Neural progenitor cell (in vitro differentiated cells): ENCODE results near the gene LRRC58. TPM values are rescaled to one million over a fixed set of nuclear protein-coding genes. Genes with fewer than 3 reads are reported as not detected.

Source experiments
- DNase-seq: peaks from one replicate; pipeline ENCODE4 v3.0.0-alpha.2; 2016; ENCODE audit warnings: low spot score
- H2AFZ ChIP-seq: fragments of 200-600 bp; sonication (generic); replicated peaks from 2 replicates; pipeline ENCODE4 v1.6.1; 2016; ENCODE audit warnings: antibody characterized with exemption
- H3F3A ChIP-seq: fragments of 200-600 bp; sonication (generic); 2 replicates; pipeline ENCODE4 v1.6.1; 2016; ENCODE audit warnings: antibody characterized with exemption, low read depth
- H3K27ac ChIP-seq: fragments of 200-600 bp; sonication (generic); 2 replicates; pipeline ENCODE4 v1.5.1; 2016; ENCODE audit warnings: mild to moderate bottlenecking
- H3K27me3 ChIP-seq: fragments of 200-600 bp; sonication (generic); 2 replicates; pipeline ENCODE4 v1.6.1; 2016; ENCODE audit warnings: mild to moderate bottlenecking, moderate library complexity
- H3K36me3 ChIP-seq: fragments of 200-600 bp; sonication (generic); 2 replicates; pipeline ENCODE4 v1.5.1; 2016
- H3K4me1 ChIP-seq: fragments of 200-600 bp; sonication (generic); 2 replicates; pipeline ENCODE4 v1.6.1; 2016; ENCODE audit warnings: mixed run types
- H3K4me2 ChIP-seq: fragments of 200-600 bp; sonication (generic); 2 replicates; pipeline ENCODE4 v1.6.1; 2016
- H3K4me3 ChIP-seq: fragments of 200-600 bp; sonication (generic); 2 replicates; pipeline ENCODE4 v1.5.1; 2016
- H3K79me2 ChIP-seq: fragments of 200-600 bp; sonication (generic); 2 replicates; pipeline ENCODE4 v1.6.1; 2016; ENCODE audit warnings: low read depth
- H3K9ac ChIP-seq: fragments of 200-600 bp; sonication (generic); 2 replicates; pipeline ENCODE4 v1.6.1; 2016
- H3K9me3 ChIP-seq: fragments of 200-600 bp; sonication (generic); 2 replicates; pipeline ENCODE4 v1.5.1; 2016; ENCODE audit warnings: low read depth
- H4K20me1 ChIP-seq: fragments of 200-600 bp; sonication (generic); 2 replicates; pipeline ENCODE4 v1.6.1; 2016; ENCODE audit warnings: low read depth
- H3K27ac Mint-ChIP-seq: 3 replicates; pipeline ENCODE4 v1.8.0; 2021; ENCODE audit warnings: mixed read lengths
- H3K27me3 Mint-ChIP-seq: 2 replicates; pipeline ENCODE4 v1.8.0; 2022; ENCODE audit warnings: low read depth, mild to moderate bottlenecking, inconsistent platforms, moderate library complexity, mixed read lengths; ENCODE audit not compliant: insufficient read depth
- H3K36me3 Mint-ChIP-seq: 3 replicates; pipeline ENCODE4 v1.8.0; 2021; ENCODE audit warnings: mixed read lengths
- H3K4me1 Mint-ChIP-seq: 3 replicates; pipeline ENCODE4 v1.8.0; 2021; ENCODE audit warnings: mixed read lengths
- H3K4me3 Mint-ChIP-seq: 3 replicates; pipeline ENCODE4 v1.8.0; 2021; ENCODE audit warnings: mild to moderate bottlenecking, moderate library complexity, mixed read lengths
- H3K9me3 Mint-ChIP-seq: 3 replicates; pipeline ENCODE4 v1.8.0; 2020; ENCODE audit warnings: mixed read lengths
- EZH2 ChIP-seq: fragments of 200-600 bp; sonication (generic); IDR thresholded peaks from 2 replicates; pipeline ENCODE4 v1.6.1; 2017; ENCODE audit warnings: antibody characterized with exemption, mild to moderate bottlenecking, moderate library complexity
- EZH2phosphoT487 ChIP-seq: fragments of 200-600 bp; sonication (generic); IDR thresholded peaks from 2 replicates; pipeline ENCODE4 v1.6.1; 2017; ENCODE audit warnings: antibody characterized with exemption
- total RNA-seq: library from RNA; depleted of rRNA; stranded (reverse); fragments of >200 nt; gene quantifications from 2 replicates; pipeline ENCODE4 v1.2.3, GENCODE V29; 2015; ENCODE audit warnings: low replicate concordance
- TF ChIP-seq, protein P1 (sequence below): fragments of 200-600 bp; sonication (generic); IDR thresholded peaks from 2 replicates; pipeline ENCODE4 v1.5.1; 2017; ENCODE audit warnings: antibody characterized with exemption, mild to moderate bottlenecking

The LRRC58 gene
- total RNA-seq, 1 donor from 2014 or later: 29.2 TPM

DNA sequence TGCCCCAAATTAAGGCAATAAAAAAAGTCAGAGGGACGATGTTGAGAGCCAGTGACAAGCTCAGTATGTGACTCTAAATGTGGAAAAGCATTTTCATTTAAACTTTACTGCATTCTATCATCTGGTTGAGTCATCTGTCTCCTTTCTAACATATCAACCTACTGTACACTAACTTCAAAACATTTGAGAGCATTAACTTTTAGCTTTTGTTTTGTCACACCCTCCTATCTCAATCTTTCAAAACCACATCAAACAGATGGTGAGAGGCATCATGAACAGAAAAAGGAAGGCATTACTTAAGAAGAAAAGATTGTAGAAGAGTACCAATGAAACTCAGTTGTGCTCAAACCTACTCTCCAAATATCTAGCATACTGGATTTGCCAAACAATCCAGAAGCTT lies 4.8 kb downstream of the LRRC58 start:
- H3K9ac ChIP-seq: no peak overlapping the region
- no peak overlapping the region for H3K27ac Mint-ChIP-seq
- peaks cover 27% of the 10 kb centered on the region for H3K4me1 ChIP-seq
- no peaks in the 10 kb centered on the region for H3K27me3 Mint-ChIP-seq
- H3K9me3 ChIP-seq: no peaks in the 10 kb centered on the region
- H3K4me3 ChIP-seq: no peak overlapping the region
- H3K27me3 ChIP-seq: peaks cover 9% of the 10 kb centered on the region
- no peak overlapping the region for H2AFZ ChIP-seq
- H3K79me2 ChIP-seq: peaks cover 70% of the 10 kb centered on the region
- no peak for DNase-seq
- peaks cover 8% of the 10 kb centered on the region for H3F3A ChIP-seq
- TF ChIP-seq EZH2 (no peak), EZH2phosphoT487 (no peak)
- TF ChIP-seq, protein P1, sequence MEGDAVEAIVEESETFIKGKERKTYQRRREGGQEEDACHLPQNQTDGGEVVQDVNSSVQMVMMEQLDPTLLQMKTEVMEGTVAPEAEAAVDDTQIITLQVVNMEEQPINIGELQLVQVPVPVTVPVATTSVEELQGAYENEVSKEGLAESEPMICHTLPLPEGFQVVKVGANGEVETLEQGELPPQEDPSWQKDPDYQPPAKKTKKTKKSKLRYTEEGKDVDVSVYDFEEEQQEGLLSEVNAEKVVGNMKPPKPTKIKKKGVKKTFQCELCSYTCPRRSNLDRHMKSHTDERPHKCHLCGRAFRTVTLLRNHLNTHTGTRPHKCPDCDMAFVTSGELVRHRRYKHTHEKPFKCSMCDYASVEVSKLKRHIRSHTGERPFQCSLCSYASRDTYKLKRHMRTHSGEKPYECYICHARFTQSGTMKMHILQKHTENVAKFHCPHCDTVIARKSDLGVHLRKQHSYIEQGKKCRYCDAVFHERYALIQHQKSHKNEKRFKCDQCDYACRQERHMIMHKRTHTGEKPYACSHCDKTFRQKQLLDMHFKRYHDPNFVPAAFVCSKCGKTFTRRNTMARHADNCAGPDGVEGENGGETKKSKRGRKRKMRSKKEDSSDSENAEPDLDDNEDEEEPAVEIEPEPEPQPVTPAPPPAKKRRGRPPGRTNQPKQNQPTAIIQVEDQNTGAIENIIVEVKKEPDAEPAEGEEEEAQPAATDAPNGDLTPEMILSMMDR: no peak
- H3K4me2 ChIP-seq: no peak overlapping the region
- H3K36me3 ChIP-seq: no peaks in the 10 kb centered on the region
- no peak overlapping the region for H3K27ac ChIP-seq
- H3K4me3 Mint-ChIP-seq: no peak overlapping the region
- H3K4me1 Mint-ChIP-seq: peaks cover 17% of the 10 kb centered on the region
- peaks cover 17% of the 10 kb centered on the region for H3K9me3 Mint-ChIP-seq
- H4K20me1 ChIP-seq: no peaks in the 10 kb centered on the region
- peaks cover 42% of the 10 kb centered on the region for H3K36me3 Mint-ChIP-seq

DNA sequence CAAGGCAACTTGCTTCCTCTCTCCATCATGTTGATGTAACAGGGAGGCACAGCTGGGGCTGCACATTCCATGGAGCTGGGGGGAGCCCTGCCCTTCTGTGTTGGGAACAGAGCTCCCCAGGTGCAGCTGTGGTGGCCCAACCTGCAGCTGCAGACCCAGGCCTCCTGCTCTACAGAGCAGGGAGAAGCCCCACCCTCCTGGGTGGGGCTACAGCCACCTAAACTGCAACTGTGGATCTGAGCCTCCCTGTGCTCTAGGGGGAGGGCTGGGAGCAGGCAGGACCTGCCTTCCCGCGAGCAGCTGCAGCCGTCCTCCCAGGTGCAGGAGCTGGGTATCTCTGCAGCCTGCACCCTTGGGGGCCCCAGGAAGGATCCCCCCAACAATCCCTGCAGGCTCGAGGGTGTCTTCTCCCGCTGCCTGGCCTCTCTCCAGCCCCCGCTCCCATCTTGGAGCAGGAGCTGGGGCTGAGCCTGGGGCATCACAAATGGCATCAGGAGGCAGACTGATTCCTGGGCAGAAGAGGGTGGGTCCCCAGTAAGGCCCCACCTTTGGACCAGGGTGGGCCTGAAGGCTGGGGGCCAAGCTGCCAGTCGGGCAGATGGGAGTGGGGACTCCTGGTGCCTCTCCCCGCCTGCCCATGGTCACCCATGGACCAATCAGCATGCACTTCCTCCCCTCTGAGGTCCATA lies 7.4 kb downstream of the LRRC58 start:
- Histone ChIP-seq H3K4me3 (peak overlapping the region; percentile 19), H3K79me2 (peaks cover 68% of the 10 kb centered on the region), H3F3A (peaks cover 7% of the 10 kb centered on the region), H2AFZ (no peak overlapping the region), H3K9me3 (no peaks in the 10 kb centered on the region), H3K4me1 (peaks cover 20% of the 10 kb centered on the region), H4K20me1 (no peaks in the 10 kb centered on the region), H3K36me3 (no peaks in the 10 kb centered on the region), H3K9ac (no peak overlapping the region), H3K27ac (peak overlapping the region; percentile 50), H3K4me2 (peak overlapping the region; percentile 67), H3K27me3 (no peaks in the 10 kb centered on the region)
- Mint-ChIP-seq H3K36me3 (peaks cover 56% of the 10 kb centered on the region), H3K4me3 (no peak overlapping the region), H3K27ac (no peak overlapping the region), H3K27me3 (no peaks in the 10 kb centered on the region), H3K9me3 (peaks cover 27% of the 10 kb centered on the region), H3K4me1 (peaks cover 3% of the 10 kb centered on the region)
- TF ChIP-seq EZH2phosphoT487 (no peak), EZH2 (no peak)
- TF ChIP-seq, protein P1: no peak
- DNase-seq: peak; percentile 85

DNA sequence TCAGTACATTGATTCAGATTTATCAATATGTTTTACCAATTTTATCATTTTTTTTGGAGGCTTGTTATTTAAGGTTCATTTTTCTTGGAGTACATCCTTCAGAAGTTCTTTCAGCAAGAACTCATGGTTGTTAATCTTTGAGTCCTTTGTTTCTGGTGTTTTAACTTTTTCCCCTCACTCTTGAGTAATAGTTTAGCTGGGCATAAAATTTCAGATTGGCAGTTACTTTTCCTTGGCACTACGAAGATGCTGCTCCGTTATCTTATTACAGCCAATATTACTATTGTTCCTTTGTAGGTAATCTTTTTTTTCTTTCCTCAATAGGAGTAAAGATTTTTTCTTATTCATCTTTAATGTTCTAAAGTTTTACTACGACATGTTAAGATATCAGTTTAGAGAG lies 9.8 kb downstream of the LRRC58 start:
- H2AFZ ChIP-seq: no peak overlapping the region
- TF ChIP-seq EZH2 (no peak), EZH2phosphoT487 (no peak)
- TF ChIP-seq, protein P1: no peak
- peaks cover 27% of the 10 kb centered on the region for H3K9me3 Mint-ChIP-seq
- peaks cover 49% of the 10 kb centered on the region for H3K79me2 ChIP-seq
- peaks cover 52% of the 10 kb centered on the region for H3K36me3 Mint-ChIP-seq
- H3K4me3 Mint-ChIP-seq: no peak overlapping the region
- H3K27me3 Mint-ChIP-seq: no peaks in the 10 kb centered on the region
- no peaks in the 10 kb centered on the region for H3K4me1 Mint-ChIP-seq
- no peak for DNase-seq
- no peak overlapping the region for H3K27ac ChIP-seq
- no peaks in the 10 kb centered on the region for H3K27me3 ChIP-seq
- H3K27ac Mint-ChIP-seq: no peak overlapping the region
- peaks cover 4% of the 10 kb centered on the region for H3K36me3 ChIP-seq
- peaks cover 20% of the 10 kb centered on the region for H3K4me1 ChIP-seq
- no peak overlapping the region for H3K4me2 ChIP-seq
- H3K9me3 ChIP-seq: no peaks in the 10 kb centered on the region
- no peak overlapping the region for H3K9ac ChIP-seq
- peaks cover 7% of the 10 kb centered on the region for H3F3A ChIP-seq
- H4K20me1 ChIP-seq: no peaks in the 10 kb centered on the region
- no peak overlapping the region for H3K4me3 ChIP-seq
